ENCODE data around the gene VPS11.
A peak's percentile ranks its signal among the peaks of the same experiment; 100 is the strongest.

DNA sequence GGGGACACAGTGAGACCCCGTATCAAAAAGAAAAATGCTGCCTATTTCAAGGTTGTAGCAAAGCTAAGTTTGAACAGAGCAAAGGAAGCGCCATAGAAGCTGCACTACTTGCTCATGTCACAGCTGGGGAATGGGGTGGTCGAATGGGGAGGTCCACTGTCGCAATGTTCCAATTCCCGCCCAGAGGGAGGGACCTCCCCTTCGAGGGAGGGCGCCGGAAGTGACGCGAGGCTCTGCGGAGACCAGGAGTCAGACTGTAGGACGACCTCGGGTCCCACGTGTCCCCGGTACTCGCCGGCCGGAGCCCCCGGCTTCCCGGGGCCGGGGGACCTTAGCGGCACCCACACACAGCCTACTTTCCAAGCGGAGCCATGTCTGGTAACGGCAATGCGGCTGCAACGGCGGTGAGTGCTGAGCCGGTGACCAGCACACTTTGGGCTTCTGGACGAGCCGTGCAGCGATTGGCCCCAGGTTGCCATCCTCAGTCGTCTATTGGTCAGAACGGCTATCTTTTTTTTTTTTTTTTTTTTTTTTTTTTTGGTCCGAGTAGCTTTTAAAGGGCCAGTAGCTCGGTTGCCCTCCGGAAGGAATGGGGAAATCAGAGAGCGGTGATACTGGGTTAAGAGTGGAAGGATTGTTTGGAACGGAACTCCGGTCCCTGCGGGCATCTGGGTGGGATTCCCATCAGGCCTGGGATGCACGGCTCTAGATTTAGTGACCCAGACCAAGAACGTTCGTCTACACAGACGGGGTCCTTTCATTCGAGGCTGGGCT is 17.2 kb downstream of the VPS11 start, which contains the start of gene HMBS:
- TF ChIP-seq, protein P1, sequence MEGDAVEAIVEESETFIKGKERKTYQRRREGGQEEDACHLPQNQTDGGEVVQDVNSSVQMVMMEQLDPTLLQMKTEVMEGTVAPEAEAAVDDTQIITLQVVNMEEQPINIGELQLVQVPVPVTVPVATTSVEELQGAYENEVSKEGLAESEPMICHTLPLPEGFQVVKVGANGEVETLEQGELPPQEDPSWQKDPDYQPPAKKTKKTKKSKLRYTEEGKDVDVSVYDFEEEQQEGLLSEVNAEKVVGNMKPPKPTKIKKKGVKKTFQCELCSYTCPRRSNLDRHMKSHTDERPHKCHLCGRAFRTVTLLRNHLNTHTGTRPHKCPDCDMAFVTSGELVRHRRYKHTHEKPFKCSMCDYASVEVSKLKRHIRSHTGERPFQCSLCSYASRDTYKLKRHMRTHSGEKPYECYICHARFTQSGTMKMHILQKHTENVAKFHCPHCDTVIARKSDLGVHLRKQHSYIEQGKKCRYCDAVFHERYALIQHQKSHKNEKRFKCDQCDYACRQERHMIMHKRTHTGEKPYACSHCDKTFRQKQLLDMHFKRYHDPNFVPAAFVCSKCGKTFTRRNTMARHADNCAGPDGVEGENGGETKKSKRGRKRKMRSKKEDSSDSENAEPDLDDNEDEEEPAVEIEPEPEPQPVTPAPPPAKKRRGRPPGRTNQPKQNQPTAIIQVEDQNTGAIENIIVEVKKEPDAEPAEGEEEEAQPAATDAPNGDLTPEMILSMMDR (IDR thresholded peaks at IDR 0.05; ENCODE audit: low read depth, low read length), result no peak
- TF ChIP-seq POLR2A (IDR thresholded peaks at IDR 0.05; ENCODE audit: extremely low read depth, insufficient read length), result peak; percentile 93
- TF ChIP-seq MAX (IDR thresholded peaks at IDR 0.05; ENCODE audit: low read depth, low read length), result peak; percentile 84

Data from NB4 (cell line).